ENCODE measurements around the gene AQP12B. TPM values are rescaled to one million over a fixed set of nuclear protein-coding genes. Genes with fewer than 3 reads are reported as not detected.

AQP12B gene
- total and polyA plus RNA-seq, 2 donors from 2014 or later, result not detected

GRCh38 chr2:240723851-240724250, 41.2 kb upstream of the AQP12B start:
- intact Hi-C loops (cut with DNase I), result no loop called here
- no peak overlapping the region for H3K27ac ChIP-seq (ENCODE audit: low read depth in 2 of 2, low read length in 2 of 2)
- no peak overlapping the region for H3K4me3 ChIP-seq (ENCODE audit: low read length in 3 of 3)
- H3K9ac ChIP-seq (ENCODE audit: low read length in 3 of 3), result no peak overlapping the region
- no peak for FAIRE-seq
- no peaks in the 10 kb centered on the region for H3K36me3 ChIP-seq (ENCODE audit: control insufficient read depth in 2 of 3, insufficient read depth in 3 of 3, low read length in 3 of 3)
- H3K9me3 ChIP-seq (ENCODE audit: control insufficient read depth in 2 of 3, insufficient read depth in 1 of 3, low read length in 3 of 3), result no peaks in the 10 kb centered on the region
- H3K27me3 ChIP-seq (ENCODE audit: control insufficient read depth, insufficient read depth, low read length), result no peaks in the 10 kb centered on the region
- no peaks in the 10 kb centered on the region for H3K4me1 ChIP-seq (ENCODE audit: control insufficient read depth in 2 of 3, insufficient read depth in 2 of 3, low read depth in 1 of 3, low read length in 3 of 3)
- no peak for DNase-seq
- no peak for TF ChIP-seq CTCF (IDR thresholded peaks at IDR 0.05; ENCODE audit: borderline replicate concordance, extremely low read depth, insufficient read depth)

- intact Hi-C loops (cut with DNase I), result no loop called here
- no peaks in the 10 kb centered on the region for H3K36me3 ChIP-seq (ENCODE audit: control insufficient read depth in 2 of 3, insufficient read depth in 3 of 3, low read length in 3 of 3)
- no peak overlapping the region for H3K27ac ChIP-seq (ENCODE audit: low read depth in 2 of 2, low read length in 2 of 2)
- FAIRE-seq, result no peak
- no peaks in the 10 kb centered on the region for H3K9me3 ChIP-seq (ENCODE audit: control insufficient read depth in 2 of 3, insufficient read depth in 1 of 3, low read length in 3 of 3)
- no peaks in the 10 kb centered on the region for H3K27me3 ChIP-seq (ENCODE audit: control insufficient read depth, insufficient read depth, low read length)
- no peak for TF ChIP-seq CTCF (IDR thresholded peaks at IDR 0.05; ENCODE audit: borderline replicate concordance, extremely low read depth, insufficient read depth)
- H3K4me1 ChIP-seq (ENCODE audit: control insufficient read depth in 2 of 3, insufficient read depth in 2 of 3, low read depth in 1 of 3, low read length in 3 of 3), result no peaks in the 10 kb centered on the region
- no peak overlapping the region for H3K4me3 ChIP-seq (ENCODE audit: low read length in 3 of 3)
- no peak overlapping the region for H3K9ac ChIP-seq (ENCODE audit: low read length in 3 of 3)
- no peak for DNase-seq
Observed at GRCh38 chr2:240722796-240723735, 40.4 kb upstream of the AQP12B start.

GRCh38 chr2:240722376-240722775, 39.7 kb upstream of the AQP12B start:
- DNase-seq (no peak), FAIRE-seq (no peak)
- Histone ChIP-seq H3K27ac (ENCODE audit: low read depth in 2 of 2, low read length in 2 of 2) (no peak overlapping the region), H3K27me3 (ENCODE audit: control insufficient read depth, insufficient read depth, low read length) (no peaks in the 10 kb centered on the region), H3K4me3 (ENCODE audit: low read length in 3 of 3) (no peak overlapping the region), H3K9ac (ENCODE audit: low read length in 3 of 3) (no peak overlapping the region), H3K36me3 (ENCODE audit: control insufficient read depth in 2 of 3, insufficient read depth in 3 of 3, low read length in 3 of 3) (no peaks in the 10 kb centered on the region), H3K9me3 (ENCODE audit: control insufficient read depth in 2 of 3, insufficient read depth in 1 of 3, low read length in 3 of 3) (no peaks in the 10 kb centered on the region), H3K4me1 (ENCODE audit: control insufficient read depth in 2 of 3, insufficient read depth in 2 of 3, low read depth in 1 of 3, low read length in 3 of 3) (no peaks in the 10 kb centered on the region)
- no peak for TF ChIP-seq CTCF (IDR thresholded peaks at IDR 0.05; ENCODE audit: borderline replicate concordance, extremely low read depth, insufficient read depth)
- intact Hi-C loops (cut with DNase I), result no loop called here
